ENCODE measurements around the gene ZNF101. TPM values are rescaled to one million over a fixed set of nuclear protein-coding genes. Genes with fewer than 3 reads are reported as not detected.

The ZNF101 gene
- total RNA-seq, 2 donors from 2014 or later, result 67.1 to 77.2 TPM

- DNase-seq, result no peak
- Mint-ChIP-seq H3K9me3 (peaks cover 34 to 44% of the 10 kb centered on the region in 2 donors), H3K36me3 (ENCODE audit: insufficient read depth in 2 of 2) (peaks cover 54 to 74% of the 10 kb centered on the region in 2 donors), H3K27ac (peak overlapping the region; percentile 24), H3K4me1 (ENCODE audit: low read depth) (no peaks in the 10 kb centered on the region), H3K27me3 (ENCODE audit: low read depth) (no peaks in the 10 kb centered on the region), H3K4me3 (no peak overlapping the region)
- ATAC-seq (replicated peaks in 1 of 2), result peak; percentile 42 to 55
Observed at GRCh38 chr19:19721896-19722295, 53.3 kb downstream of the ZNF101 start.

GRCh38 chr19:19732579-19733501 is 64.2 kb downstream of the ZNF101 start, which contains the start of gene ZNF14:
Gene ZNF14, minus strand, starts transcription at chr19:19733112. Its CDS starts 154 bp downstream, at chr19:19732958.
- DNase-seq (peak; percentile 93 to 95), ATAC-seq (replicated peaks in 1 of 2) (peak; percentile 100)
- peak within 1 kb of the TSS; percentile 86 for H3K27ac Mint-ChIP-seq
- peaks cover 24% of the 10 kb centered on the region for H3K4me1 Mint-ChIP-seq (ENCODE audit: low read depth)
- peak within 1 kb of the TSS; percentile 95 to 98 for H3K4me3 Mint-ChIP-seq
- H3K36me3 Mint-ChIP-seq (ENCODE audit: insufficient read depth in 2 of 2), result peaks cover 25 to 48% of the 10 kb centered on the region in 2 donors
- peaks cover 3 to 11% of the 10 kb centered on the region in 2 donors for H3K9me3 Mint-ChIP-seq
- no peaks in the 10 kb centered on the region for H3K27me3 Mint-ChIP-seq (ENCODE audit: low read depth)

Other genes with a start within 250 kb of the ZNF101 start
- 1 to 10 TPM; 5.0 to 5.6 TPM for gene TSSK6, start 153.3 kb upstream of the ZNF101 start, total RNA-seq
- gene NDUFA13, start 152.6 kb upstream of the ZNF101 start, total RNA-seq, result 100 to 1,000 TPM; 229 to 263 TPM
- 10 to 100 TPM; 18.2 to 21.3 TPM for gene YJEFN3, start 139.9 kb upstream of the ZNF101 start, total RNA-seq
- gene CILP2, start 130.6 kb upstream of the ZNF101 start, total RNA-seq, result under 1 TPM; 0.44 to 0.86 TPM
- 10 to 100 TPM; 28.3 to 56.8 TPM for gene PBX4, start 50.2 kb upstream of the ZNF101 start, total RNA-seq
- 10 to 100 TPM; 72.8 to 82.2 TPM for gene LPAR2, start 40.6 kb upstream of the ZNF101 start, total RNA-seq
- gene GMIP, start 25.2 kb upstream of the ZNF101 start, total RNA-seq, result 10 to 100 TPM; 96.4 to 99.8 TPM
- 10 to 100 TPM; 48.8 to 65.4 TPM for gene ATP13A1, start 5.2 kb upstream of the ZNF101 start, total RNA-seq
- gene ZNF14, start 64.3 kb downstream of the ZNF101 start, total RNA-seq, result 10 to 100 TPM in 1 of 2 donors, 1 to 10 TPM in 1; 9.1 to 12.1 TPM
- gene ZNF506, start 152.9 kb downstream of the ZNF101 start, total RNA-seq, result 10 to 100 TPM; 66.0 to 68.9 TPM
- gene ZNF253, start 197.0 kb downstream of the ZNF101 start, total RNA-seq, result 10 to 100 TPM; 23.8 to 30.8 TPM
- gene ZNF93, start 232.1 kb downstream of the ZNF101 start, total RNA-seq, result 10 to 100 TPM; 18.8 to 23.5 TPM